ENCODE results near the gene TRMO.
"Not testable (repeated sequence)": the region's sequence is repeated elsewhere in the genome, so short reads cannot be mapped to it uniquely, and the experiment has no call there.

TRMO gene

GRCh38 chr9:97921959-97922724 lies at the start of gene TRMO:
TRMO (minus strand) TSS chr9:97922500; CDS start chr9:97922493, 7 bp downstream.
- DNase-seq (ENCODE audit: low read depth in 2 of 2) = peak; percentile 97 to 98

GRCh38 chr9:97970165-97970564 lies 47.9 kb upstream of the TRMO start:
- no peak for DNase-seq (ENCODE audit: low read depth in 2 of 2)

GRCh38 chr9:97969014-97969413 lies 46.7 kb upstream of the TRMO start:
- no peak for DNase-seq (ENCODE audit: low read depth in 2 of 2)

GRCh38 chr9:97966493-97966892 lies 44.2 kb upstream of the TRMO start:
- no peak for DNase-seq (ENCODE audit: low read depth in 2 of 2)

GRCh38 chr9:97964901-97965300 lies 42.6 kb upstream of the TRMO start:
- no peak for DNase-seq (ENCODE audit: low read depth in 2 of 2)

GRCh38 chr9:97963232-97963631 lies 40.9 kb upstream of the TRMO start:
- DNase-seq (ENCODE audit: low read depth in 2 of 2) = no peak

- DNase-seq (ENCODE audit: low read depth in 2 of 2) = no peak
These were observed 40.3 kb upstream of the TRMO start for GRCh38 chr9:97962575-97962974.

GRCh38 chr9:97962136-97962535 lies 39.8 kb upstream of the TRMO start:
- no peak for DNase-seq (ENCODE audit: low read depth in 2 of 2)

GRCh38 chr9:97961361-97961760 lies 39.1 kb upstream of the TRMO start:
- no peak for DNase-seq (ENCODE audit: low read depth in 2 of 2)

GRCh38 chr9:97960678-97961328 lies 38.5 kb upstream of the TRMO start:
- not testable (repeated sequence) for DNase-seq (ENCODE audit: low read depth in 2 of 2)

- no peak for DNase-seq (ENCODE audit: low read depth in 2 of 2)
These were observed 37.3 kb upstream of the TRMO start for GRCh38 chr9:97959585-97959984.

- no peak for DNase-seq (ENCODE audit: low read depth in 2 of 2)
These were observed 36.7 kb upstream of the TRMO start for GRCh38 chr9:97958812-97959511.

- no peak for DNase-seq (ENCODE audit: low read depth in 2 of 2)
These were observed 34.0 kb upstream of the TRMO start for GRCh38 chr9:97956331-97956730.

GRCh38 chr9:97954550-97954989 lies 32.3 kb upstream of the TRMO start:
- DNase-seq (ENCODE audit: low read depth in 2 of 2) = peak in 1 of 2 donors; percentile 24

GRCh38 chr9:97950873-97951272 lies 28.6 kb upstream of the TRMO start:
- DNase-seq (ENCODE audit: low read depth in 2 of 2) = not testable (repeated sequence)

- DNase-seq (ENCODE audit: low read depth in 2 of 2) = not testable (repeated sequence)
These were observed 24.8 kb upstream of the TRMO start for GRCh38 chr9:97947094-97947493.

- not testable (repeated sequence) for DNase-seq (ENCODE audit: low read depth in 2 of 2)
These were observed 23.2 kb upstream of the TRMO start for GRCh38 chr9:97945470-97945869.

GRCh38 chr9:97944612-97945011 lies 22.3 kb upstream of the TRMO start:
- no peak for DNase-seq (ENCODE audit: low read depth in 2 of 2)

- no peak for DNase-seq (ENCODE audit: low read depth in 2 of 2)
These were observed 21.1 kb upstream of the TRMO start for GRCh38 chr9:97943308-97943855.

GRCh38 chr9:97941323-97941722 lies 19.0 kb upstream of the TRMO start:
- no peak for DNase-seq (ENCODE audit: low read depth in 2 of 2)

- DNase-seq (ENCODE audit: low read depth in 2 of 2) = no peak
These were observed 18.4 kb upstream of the TRMO start for GRCh38 chr9:97940741-97941140.

- no peak for DNase-seq (ENCODE audit: low read depth in 2 of 2)
These were observed 17.9 kb upstream of the TRMO start for GRCh38 chr9:97940233-97940632.
